Nasal cavity respiratory epithelium epithelial cell of viscerocranial mucosa (primary cell): ENCODE results near the gene OR4Q2. TPM values are rescaled to one million over a fixed set of nuclear protein-coding genes. Genes with fewer than 3 reads are reported as not detected.

Experiments used
- total RNA-seq: library from RNA; depleted of rRNA; stranded (reverse); fragments of >200 nt; gene quantifications from 2 replicates; pipeline ENCODE4 v1.2.3, GENCODE V29; 2014

Gene OR4Q2
- total RNA-seq: not detected in 2 replicates

DNA sequence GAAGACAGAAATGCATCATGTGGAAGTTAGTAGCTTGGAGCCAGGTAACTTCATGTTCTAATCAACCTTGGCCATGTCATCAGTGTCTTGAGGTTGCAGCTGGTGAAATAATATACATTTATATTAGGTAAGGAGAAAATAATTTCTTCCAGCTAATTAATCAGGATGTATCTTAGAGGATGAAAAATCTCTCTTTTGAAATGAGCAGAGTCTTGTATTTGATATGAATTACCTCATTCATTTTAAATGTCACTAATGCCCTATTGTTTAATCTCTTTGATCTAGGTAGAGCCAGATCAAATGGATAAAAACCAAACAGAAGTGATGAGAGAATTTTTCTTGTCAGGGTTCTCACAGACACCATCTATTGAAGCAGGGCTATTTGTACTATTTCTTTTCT lies at the start of gene OR4Q2:
Gene OR4Q2 (plus strand): TSS at position 301 of the 400 bp plus-strand sequence.

DNA sequence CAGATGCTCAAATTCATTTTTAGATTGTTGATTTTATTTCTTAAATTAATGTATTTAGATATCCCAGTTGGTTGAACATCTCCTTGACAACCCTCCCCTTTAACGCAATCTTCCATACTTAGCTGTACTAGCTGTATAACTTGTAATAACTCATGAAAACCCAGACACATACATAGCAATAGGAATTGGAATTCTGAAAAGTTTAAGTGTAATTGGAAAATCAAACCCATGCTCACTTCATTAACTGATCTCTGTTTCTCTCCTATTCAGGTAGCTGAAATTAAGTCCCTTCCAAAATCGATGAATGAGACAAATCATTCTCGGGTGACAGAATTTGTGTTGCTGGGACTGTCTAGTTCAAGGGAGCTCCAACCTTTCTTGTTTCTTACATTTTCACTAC lies 26.7 kb upstream of the OR4Q2 start, which contains the start of gene OR4K15:
Gene OR4K15 (plus strand): TSS at position 301 of the 400 bp plus-strand sequence. CDS start 0 bp downstream, at position 301.

DNA sequence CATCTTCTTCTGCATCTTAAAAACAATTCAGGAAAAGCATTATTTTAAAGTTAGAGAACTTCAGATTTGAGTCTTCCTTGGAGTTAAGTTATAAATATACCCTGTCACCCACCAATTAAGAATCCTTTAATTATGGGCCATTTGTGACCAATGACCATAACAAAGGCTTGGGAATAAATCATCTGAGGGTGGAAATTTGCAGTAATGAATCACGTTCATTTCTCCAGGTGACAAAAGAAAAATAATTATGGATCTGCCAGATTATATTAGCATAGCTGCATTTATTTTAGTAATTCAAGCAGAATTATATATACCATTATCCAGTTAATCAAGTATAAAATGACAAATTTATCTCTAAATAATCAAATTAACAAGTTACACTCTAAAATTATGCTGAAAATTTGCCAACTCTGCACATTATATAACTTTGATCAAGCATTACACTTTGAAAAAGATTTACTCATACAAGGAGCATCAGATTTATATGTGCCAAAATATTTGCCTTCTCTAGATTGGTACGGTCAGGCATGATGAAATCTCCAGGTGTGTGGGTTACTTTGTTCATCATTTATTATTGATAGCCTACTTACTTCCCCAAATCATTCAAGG lies 17.4 kb downstream of the OR4Q2 start, which contains the start of gene OR4K14:
Gene OR4K14 (minus strand): TSS at position 51 of the 609 bp plus-strand sequence. CDS start 4,114 bp downstream, outside the sequence.

DNA sequence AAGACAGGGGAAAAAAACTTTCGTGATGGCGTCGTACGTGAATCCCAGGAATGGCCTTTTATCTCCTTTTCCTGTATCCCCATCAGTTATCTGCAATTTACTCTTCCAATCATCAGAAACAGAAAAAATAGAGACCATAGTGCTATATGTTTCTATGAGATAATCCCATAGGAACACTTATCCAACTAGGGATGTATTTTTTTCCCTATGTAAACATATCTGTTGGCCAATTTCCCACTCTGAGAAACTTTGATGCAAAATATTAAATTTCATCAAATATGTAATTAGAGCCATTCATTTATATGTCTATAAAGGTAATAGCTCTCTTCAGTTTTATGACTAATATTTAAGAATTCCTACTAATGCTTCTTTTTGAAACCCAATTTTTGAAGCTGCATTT lies 34.0 kb downstream of the OR4Q2 start, which contains the start of gene OR4K13:
Gene OR4K13 (minus strand): TSS at position 101 of the 400 bp plus-strand sequence. CDS start 1,280 bp downstream, outside the sequence.

Other genes starting within 250 kb of the OR4Q2 start
- gene OR4M1, start 228.7 kb upstream of the OR4Q2 start, total RNA-seq: not detected in 2 replicates
- gene OR4N2, start 198.4 kb upstream of the OR4Q2 start, total RNA-seq: not detected in 2 replicates
- not detected in 2 replicates for gene OR4K2, start 127.0 kb upstream of the OR4Q2 start, total RNA-seq
- gene OR4K5, start 81.6 kb upstream of the OR4Q2 start, total RNA-seq: not detected in 2 replicates
- gene OR4K1, start 71.2 kb upstream of the OR4Q2 start, total RNA-seq: not detected in 2 replicates
- not detected in 2 replicates for gene OR4K15, start 26.6 kb upstream of the OR4Q2 start, total RNA-seq
- not detected in 2 replicates for gene OR4K14, start 17.1 kb downstream of the OR4Q2 start, total RNA-seq
- not detected in 2 replicates for gene OR4K13, start 33.9 kb downstream of the OR4Q2 start, total RNA-seq
- not detected in 2 replicates for gene OR4L1, start 57.9 kb downstream of the OR4Q2 start, total RNA-seq
- gene OR4K17, start 108.6 kb downstream of the OR4Q2 start, total RNA-seq: not detected in 2 replicates
- gene OR4N5, start 136.7 kb downstream of the OR4Q2 start, total RNA-seq: not detected in 2 replicates
- not detected in 2 replicates for gene OR11G2, start 188.7 kb downstream of the OR4Q2 start, total RNA-seq
- gene OR11H6, start 221.5 kb downstream of the OR4Q2 start, total RNA-seq: not detected in 2 replicates
- gene OR11H7, start 226.8 kb downstream of the OR4Q2 start, total RNA-seq: not detected in 2 replicates
- gene OR11H4, start 237.1 kb downstream of the OR4Q2 start, total RNA-seq: not detected in 2 replicates